SKM-1 (cell line): ENCODE data around the gene LAMTOR1.

Experiments used
- DNase-seq: peaks from one replicate; lab custom pipeline; 2025; ENCODE audit not compliant: unreplicated experiment; lab: John Stamatoyannopoulos, UW

Gene LAMTOR1

GRCh38 chr11:72120930-72121329 is 17.8 kb upstream of the LAMTOR1 start:
- no peak for DNase-seq

- peak; percentile 43 for DNase-seq
These were observed 16.1 kb upstream of the LAMTOR1 start for GRCh38 chr11:72119198-72119597.

GRCh38 chr11:72116019-72116755 is 13.1 kb upstream of the LAMTOR1 start:
- DNase-seq, result no peak

GRCh38 chr11:72114570-72114969 is 11.5 kb upstream of the LAMTOR1 start:
- DNase-seq, result no peak

- no peak for DNase-seq
These were observed 10.1 kb upstream of the LAMTOR1 start for GRCh38 chr11:72112978-72113808.

GRCh38 chr11:72112143-72112977 is 9.3 kb upstream of the LAMTOR1 start, which contains the start of gene ANAPC15:
Gene ANAPC15, minus strand, starts transcription at chr11:72112695. Its CDS starts 1,419 bp downstream, at chr11:72111276.
- peak; percentile 97 for DNase-seq

GRCh38 chr11:72111300-72112142 is 8.4 kb upstream of the LAMTOR1 start:
- DNase-seq, result no peak

- no peak for DNase-seq
These were observed 2.8 kb upstream of the LAMTOR1 start, which contains the start of gene TOMT for GRCh38 chr11:72105888-72106287. Gene TOMT, plus strand, starts transcription at chr11:72105924. Its CDS starts 28 bp downstream, at chr11:72105952.

- no peak for DNase-seq
These were observed 664 bp upstream of the LAMTOR1 start for GRCh38 chr11:72103754-72104167.

GRCh38 chr11:72102631-72102945 is 509 bp downstream of the LAMTOR1 start:
- DNase-seq, result no peak

- DNase-seq, result no peak
These were observed 935 bp downstream of the LAMTOR1 start for GRCh38 chr11:72102162-72102561.

GRCh38 chr11:72100462-72100861 is 2.6 kb downstream of the LAMTOR1 start:
- DNase-seq, result peak; percentile 98

GRCh38 chr11:72100009-72100408 is 3.1 kb downstream of the LAMTOR1 start:
- DNase-seq, result no peak

GRCh38 chr11:72098741-72099140 is 4.4 kb downstream of the LAMTOR1 start:
- DNase-seq, result no peak

GRCh38 chr11:72091292-72091691 is 11.8 kb downstream of the LAMTOR1 start:
- peak; percentile 96 for DNase-seq

GRCh38 chr11:72088076-72088808 is 14.9 kb downstream of the LAMTOR1 start:
- no peak for DNase-seq

- no peak for DNase-seq
These were observed 17.3 kb downstream of the LAMTOR1 start for GRCh38 chr11:72085621-72086351.

- no peak for DNase-seq
These were observed 18.1 kb downstream of the LAMTOR1 start for GRCh38 chr11:72084965-72085364.

- DNase-seq, result no peak
These were observed 19.0 kb downstream of the LAMTOR1 start for GRCh38 chr11:72084076-72084475.
